HepG2 (cell line): ENCODE data around the gene LDAH. TPM values are rescaled to one million over a fixed set of nuclear protein-coding genes. Genes with fewer than 3 reads are reported as not detected.

Source experiments
- ATAC-seq: fragments of 200-7000 bp; cut with Tn5 transposase; 3 replicates; pipeline ENCODE4 v1.9.1; 2020; ENCODE audit warnings: mild to moderate bottlenecking, moderate library complexity
- BruUV-seq: library from RNA; stranded (reverse); fragments of 400-500 nt; replicated peaks from 2 replicates; lab custom pipeline; 2021; lab: Mats Ljungman, UMichigan
- CTCF ChIA-PET: fragments of 300-600 bp; formaldehyde crosslinking; extraction: SDS; loops from one replicate; lab custom pipeline; 2021; ENCODE audit warnings: low total read pairs, inconsistent platforms, low intra/inter-chr PET ratio; lab: Yijun Ruan, JAX
- POLR2A ChIA-PET: fragments of 350-600 bp; sonication (Branson Sonifier 250); formaldehyde crosslinking; loops from one replicate; lab custom pipeline; 2020; ENCODE audit warnings: antibody characterized with exemption, inconsistent platforms; lab: Yijun Ruan, JAX
- DNase-seq: peaks from one replicate; pipeline ENCODE4 v3.0.0-alpha.2; 2015; ENCODE audit warnings: low spot score
- FAIRE-seq: peaks from 3 replicates; lab custom pipeline; 2011; peaks lifted over from hg19 to GRCh38; lab: Jason Lieb, UNC
- H2AFZ ChIP-seq: one replicate; pipeline ENCODE4 v1.6.1; 2011; ENCODE audit warnings: low read length, inconsistent platforms
- H3K27ac ChIP-seq: fragments of 300-600 bp; 3 replicates; pipeline ENCODE4 v1.8.0; 2011; ENCODE audit warnings: mixed run types, mild to moderate bottlenecking, mixed read lengths, low read length, inconsistent platforms; ENCODE audit not compliant: insufficient read depth; ENCODE audit errors: extremely low read length
- H3K27me3 ChIP-seq, 2 experiments: fragments of 200-600 bp in 1 of 2; 2 replicates in 1 of 2; 3 replicates in 1 of 2; pipeline versions ENCODE4 v1.6.0 to v1.8.0; 2011; ENCODE audit warnings: low read length in 2 of 2, mild to moderate bottlenecking in 2 of 2, moderate library complexity in 2 of 2, inconsistent platforms in 1 of 2; ENCODE audit not compliant: insufficient read depth in 2 of 2, control insufficient read depth in 1 of 2
- H3K36me3 ChIP-seq, 2 experiments: fragments of 200-600 bp in 1 of 2; replicated peaks in 1 of 2; 2 replicates in 1 of 2; 3 replicates in 1 of 2; pipeline versions ENCODE4 v1.5.1 to v1.8.0; 2011; ENCODE audit warnings: low read length in 2 of 2, inconsistent platforms in 1 of 2; ENCODE audit not compliant: insufficient read depth in 2 of 2, control insufficient read depth in 1 of 2
- H3K4me1 ChIP-seq: 2 replicates; pipeline ENCODE4 v1.5.1; 2012; ENCODE audit warnings: low read length, inconsistent platforms; ENCODE audit not compliant: insufficient read depth
- H3K4me2 ChIP-seq: 2 replicates; pipeline ENCODE4 v1.6.0; 2011; ENCODE audit warnings: low read depth, low read length, inconsistent platforms
- H3K4me3 ChIP-seq, 3 experiments: fragments of 200-600 bp in 1 of 3; sonication (generic), shearing (Covaris generic) in 1 of 3; replicated peaks in 1 of 3; 2 replicates each; pipeline ENCODE4 v1.5.1; 2011 to 2016; ENCODE audit warnings: low read length in 3 of 3, inconsistent platforms in 2 of 3, low read depth in 2 of 3, mild to moderate bottlenecking in 2 of 3, control low read depth in 1 of 3, mixed read lengths in 1 of 3; ENCODE audit not compliant: insufficient read depth in 1 of 3
- H3K79me2 ChIP-seq: one replicate; pipeline ENCODE4 v1.6.1; 2011; ENCODE audit warnings: low read length, inconsistent platforms; ENCODE audit not compliant: insufficient read depth
- H3K9ac ChIP-seq: 2 replicates; pipeline ENCODE4 v1.6.0; 2011; ENCODE audit warnings: mild to moderate bottlenecking, low read depth, low read length, inconsistent platforms; ENCODE audit not compliant: insufficient read depth
- H3K9me3 ChIP-seq: 2 replicates; pipeline ENCODE4 v1.5.1; 2012; ENCODE audit warnings: mild to moderate bottlenecking, low read length
- H4K20me1 ChIP-seq: 2 replicates; pipeline ENCODE4 v1.6.0; 2011; ENCODE audit warnings: inconsistent platforms, mild to moderate bottlenecking, low read length, moderate library complexity; ENCODE audit not compliant: insufficient read depth
- ATM ChIP-seq: fragments of 450-650 bp; IDR thresholded peaks from 2 replicates; pipeline ENCODE4 v1.7.1; 2017; ENCODE audit warnings: mild to moderate bottlenecking, borderline replicate concordance
- KDM4B ChIP-seq: sonication (generic); formaldehyde crosslinking; IDR thresholded peaks from 2 replicates; pipeline ENCODE4 v1.4.0; 2020; ENCODE audit warnings: missing genetic modification reagents
- KLF15 ChIP-seq: sonication (generic); formaldehyde crosslinking; IDR thresholded peaks from 2 replicates; pipeline ENCODE4 v1.8.1; 2023; ENCODE audit warnings: borderline replicate concordance, mild to moderate bottlenecking, inconsistent platforms, missing genetic modification reagents, mixed read lengths
- MZF1 ChIP-seq: sonication (generic); formaldehyde crosslinking; IDR thresholded peaks from 2 replicates; pipeline ENCODE4 v1.8.1; 2023; ENCODE audit warnings: mild to moderate bottlenecking, missing genetic modification reagents, borderline replicate concordance
- NR2F2 ChIP-seq: IDR thresholded peaks from 2 replicates; pipeline ENCODE4 v1.6.1; 2012; ENCODE audit warnings: low read depth, inconsistent platforms, borderline replicate concordance
- NR3C1 ChIP-seq: sonication (generic); formaldehyde crosslinking; IDR thresholded peaks from 2 replicates; pipeline ENCODE4 v1.4.0; 2020; ENCODE audit warnings: missing genetic modification reagents
- PCBP1 ChIP-seq: fragments of 200-400 bp; formaldehyde crosslinking; IDR thresholded peaks from 2 replicates; pipeline ENCODE4 v1.6.1; 2017; ENCODE audit warnings: mild to moderate bottlenecking, low read depth, low read length, borderline replicate concordance
- REXO4 ChIP-seq: sonication (generic); formaldehyde crosslinking; IDR thresholded peaks from 2 replicates; pipeline ENCODE4 v1.8.0; 2022; ENCODE audit warnings: missing genetic modification reagents, mild to moderate bottlenecking, borderline replicate concordance
- RFX1 ChIP-seq: fragments of 450-650 bp; IDR thresholded peaks from 2 replicates; pipeline ENCODE4 v1.6.1; 2017
- RXRB ChIP-seq: IDR thresholded peaks from 2 replicates; pipeline ENCODE4 v1.6.1; 2016; ENCODE audit warnings: borderline replicate concordance, missing genetic modification reagents, missing compliant biosample characterization
- SKI ChIP-seq: fragments of 450-650 bp; IDR thresholded peaks from one replicate; pipeline ENCODE4 v1.6.1; 2018; ENCODE audit warnings: mild to moderate bottlenecking; ENCODE audit not compliant: partially characterized antibody
- ZNF329 ChIP-seq: sonication (generic); formaldehyde crosslinking; IDR thresholded peaks from 2 replicates; pipeline ENCODE4 v1.9.0; 2021; ENCODE audit warnings: low read depth, mild to moderate bottlenecking, missing genetic modification reagents
- ZNF335 ChIP-seq: sonication (generic); formaldehyde crosslinking; IDR thresholded peaks from 2 replicates; pipeline ENCODE4 v1.4.0; 2020; ENCODE audit warnings: missing genetic modification reagents
- ZNF788 ChIP-seq: sonication (generic); formaldehyde crosslinking; IDR thresholded peaks from 2 replicates; pipeline ENCODE4 v1.5.0; 2020; ENCODE audit warnings: mild to moderate bottlenecking, missing genetic modification reagents, borderline replicate concordance
- WGBS: methylation state at CpG from one replicate; pipeline ENCODE4 v1.1.6; 2017; ENCODE audit warnings: low lambda C conversion rate; 5-methylcytosine and 5-hydroxymethylcytosine counted together
- in situ Hi-C: cut with HindIII; loops from 2 replicates; pipeline ENCODE4 v1.10.0; 2017; ENCODE audit warnings: low pct_unique_long_range_greater_than_20kb; ENCODE audit not compliant: extremely low pct_ligation_motif_present
- intact Hi-C: fragments of 100-400 bp; cut with micrococcal nuclease; formaldehyde crosslinking; loops from one replicate; pipeline ENCODE4 v1.10.0; 2022; ENCODE audit not compliant: unreplicated experiment
- polyA plus RNA-seq, 8 experiments: library from polyadenylated mRNA; depleted of rRNA in 3 of 8; stranded (reverse) in 7 of 8; unstranded in 1 of 8; fragments of >200 nt; fragmentation: Illumina TruSeq in 4 of 8; extraction: Trizol in 4 of 8; gene quantifications; 2 replicates each; pipeline versions ENCODE4 v1.2.1 to v1.2.3, GENCODE V29; 2011 to 2016; ENCODE audit warnings: low read depth in 4 of 8, missing spikeins in 1 of 8, mixed read lengths in 1 of 8; ENCODE audit not compliant: insufficient read depth in 1 of 8
- total RNA-seq, 5 experiments: library from RNA; depleted of rRNA; stranded (reverse); fragments of >200 nt; fragmentation: Illumina TruSeq; extraction: Trizol; gene quantifications; 2 replicates each; pipeline ENCODE4 v1.2.3, GENCODE V29; 2016; ENCODE audit warnings: low read depth in 1 of 5
- TF ChIP-seq, protein P1 (sequence below): sonication (generic); formaldehyde crosslinking; IDR thresholded peaks from 2 replicates; pipeline ENCODE4 v1.9.0; 2021; ENCODE audit warnings: missing genetic modification reagents, mild to moderate bottlenecking, borderline replicate concordance
- TF ChIP-seq, protein P2 (sequence below): sonication (generic); formaldehyde crosslinking; IDR thresholded peaks from 2 replicates; pipeline ENCODE4 v1.8.0; 2022; ENCODE audit warnings: mild to moderate bottlenecking, missing genetic modification reagents, moderate library complexity
- TF ChIP-seq, protein P3 (sequence below): sonication (generic); formaldehyde crosslinking; IDR thresholded peaks from 2 replicates; pipeline ENCODE4 v1.4.0; 2020; ENCODE audit warnings: mild to moderate bottlenecking, low read depth, missing genetic modification reagents
- TF ChIP-seq, protein P4 (sequence below): sonication (generic); formaldehyde crosslinking; IDR thresholded peaks from 2 replicates; pipeline ENCODE4 v1.9.0; 2021; ENCODE audit warnings: missing genetic modification reagents, mild to moderate bottlenecking, borderline replicate concordance

The LDAH gene
- total and polyA plus RNA-seq, 2 of the 13 experiments (the other 11 are each of a cell fraction or from before 2014, with no cell fraction given), result 28.8 to 46.2 TPM

DNA sequence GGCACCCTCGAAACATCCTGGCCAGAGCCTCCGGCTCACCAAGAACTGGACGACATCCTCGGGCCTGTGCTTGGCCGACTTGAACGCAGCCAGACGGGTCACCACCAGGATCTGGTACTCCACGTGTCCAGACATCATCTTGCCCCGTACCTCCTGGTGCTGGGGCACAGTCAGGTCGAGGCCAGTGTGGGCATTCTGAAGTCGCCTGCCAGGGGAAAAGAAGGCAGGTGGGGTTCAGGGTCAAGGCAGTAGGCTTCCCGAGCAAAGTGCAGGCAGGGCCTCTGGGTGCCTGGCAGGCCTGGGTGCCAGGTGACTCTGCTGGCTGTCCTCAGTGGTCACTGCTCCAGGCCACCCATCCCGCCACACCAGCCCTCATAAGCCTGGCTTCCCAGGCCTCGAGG, 177.6 kb downstream of the LDAH start (continued):
- TF ChIP-seq, protein P1, sequence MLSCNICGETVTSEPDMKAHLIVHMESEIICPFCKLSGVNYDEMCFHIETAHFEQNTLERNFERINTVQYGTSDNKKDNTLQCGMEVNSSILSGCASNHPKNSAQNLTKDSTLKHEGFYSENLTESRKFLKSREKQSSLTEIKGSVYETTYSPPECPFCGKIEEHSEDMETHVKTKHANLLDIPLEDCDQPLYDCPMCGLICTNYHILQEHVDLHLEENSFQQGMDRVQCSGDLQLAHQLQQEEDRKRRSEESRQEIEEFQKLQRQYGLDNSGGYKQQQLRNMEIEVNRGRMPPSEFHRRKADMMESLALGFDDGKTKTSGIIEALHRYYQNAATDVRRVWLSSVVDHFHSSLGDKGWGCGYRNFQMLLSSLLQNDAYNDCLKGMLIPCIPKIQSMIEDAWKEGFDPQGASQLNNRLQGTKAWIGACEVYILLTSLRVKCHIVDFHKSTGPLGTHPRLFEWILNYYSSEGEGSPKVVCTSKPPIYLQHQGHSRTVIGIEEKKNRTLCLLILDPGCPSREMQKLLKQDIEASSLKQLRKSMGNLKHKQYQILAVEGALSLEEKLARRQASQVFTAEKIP (CRISPR knock-in tag), result no peak
- no peak for TF ChIP-seq SKI
- TF ChIP-seq KDM4B (CRISPR knock-in tag), result no peak
- no peak for TF ChIP-seq ZNF335 (CRISPR knock-in tag)

DNA sequence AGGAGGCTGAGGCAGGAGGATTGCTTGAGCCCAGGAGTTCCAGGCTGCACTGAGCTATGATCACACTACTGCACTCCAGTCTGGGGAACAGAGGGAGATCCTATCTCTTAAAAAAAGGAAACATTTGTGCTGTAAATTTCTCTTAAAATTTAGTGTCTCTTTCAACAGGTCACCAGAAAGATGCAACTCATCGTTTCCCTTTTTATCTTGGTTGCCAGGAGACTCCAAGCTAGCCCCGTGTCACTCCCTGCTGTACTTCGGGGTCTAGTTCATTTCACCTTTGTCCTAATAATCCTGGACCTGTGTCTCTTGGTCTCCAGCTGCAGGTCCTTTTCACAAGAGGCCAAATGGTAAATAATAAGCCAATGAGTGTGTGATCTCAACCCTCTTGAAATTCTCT, 179.1 kb downstream of the LDAH start:
- peaks cover 21% of the 10 kb centered on the region for H3K4me1 ChIP-seq
- DNase-seq, result no peak
- H2AFZ ChIP-seq, result no peak overlapping the region
- no peaks in the 10 kb centered on the region for H4K20me1 ChIP-seq
- H3K4me2 ChIP-seq, result no peak overlapping the region
- in situ Hi-C loops, result loop anchor here (5.0 kb wide), 1 partner anchor 247 kb away; no protein-coding TSS in a partner anchor
- no peak for ATAC-seq
- H3K4me3 ChIP-seq, result no peak overlapping the region
- no TSS peak for BruUV-seq
- no peak overlapping the region for H3K27ac ChIP-seq
- peaks cover 3% of the 10 kb centered on the region for H3K79me2 ChIP-seq
- H3K9ac ChIP-seq, result no peak overlapping the region
- no peaks in the 10 kb centered on the region for H3K27me3 ChIP-seq
- CTCF ChIA-PET, result no interaction called here
- FAIRE-seq, result no peak
- intact Hi-C loops, result loop anchor here (2.0 kb wide), 1 partner anchor 201 kb away; no protein-coding TSS in a partner anchor
- H3K36me3 ChIP-seq, result peaks cover 9 to 19% of the 10 kb centered on the region in 2 experiments
- POLR2A ChIA-PET, result interaction anchor here (0.9 to 3.4 kb wide), 3 partner anchors 196 to 265 kb away, joined by 4 to 30 read pairs (median 10); partner anchors contain the start of gene RHOB
- 72% methylated on average over 3 of the region's 3 CpGs for WGBS
- H3K9me3 ChIP-seq, result no peaks in the 10 kb centered on the region
- TF ChIP-seq RFX1 (no peak), KLF15 (no peak), MZF1 (no peak), RXRB (CRISPR knock-in tag) (no peak), PCBP1 (no peak), REXO4 (CRISPR knock-in tag) (no peak), ATM (no peak), NR2F2 (no peak), ZNF329 (CRISPR knock-in tag) (no peak), ZNF788 (no peak), NR3C1 (CRISPR knock-in tag) (no peak)
- TF ChIP-seq, protein P2, sequence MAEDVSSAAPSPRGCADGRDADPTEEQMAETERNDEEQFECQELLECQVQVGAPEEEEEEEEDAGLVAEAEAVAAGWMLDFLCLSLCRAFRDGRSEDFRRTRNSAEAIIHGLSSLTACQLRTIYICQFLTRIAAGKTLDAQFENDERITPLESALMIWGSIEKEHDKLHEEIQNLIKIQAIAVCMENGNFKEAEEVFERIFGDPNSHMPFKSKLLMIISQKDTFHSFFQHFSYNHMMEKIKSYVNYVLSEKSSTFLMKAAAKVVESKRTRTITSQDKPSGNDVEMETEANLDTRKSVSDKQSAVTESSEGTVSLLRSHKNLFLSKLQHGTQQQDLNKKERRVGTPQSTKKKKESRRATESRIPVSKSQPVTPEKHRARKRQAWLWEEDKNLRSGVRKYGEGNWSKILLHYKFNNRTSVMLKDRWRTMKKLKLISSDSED (CRISPR knock-in tag), result no peak
- TF ChIP-seq, protein P3, sequence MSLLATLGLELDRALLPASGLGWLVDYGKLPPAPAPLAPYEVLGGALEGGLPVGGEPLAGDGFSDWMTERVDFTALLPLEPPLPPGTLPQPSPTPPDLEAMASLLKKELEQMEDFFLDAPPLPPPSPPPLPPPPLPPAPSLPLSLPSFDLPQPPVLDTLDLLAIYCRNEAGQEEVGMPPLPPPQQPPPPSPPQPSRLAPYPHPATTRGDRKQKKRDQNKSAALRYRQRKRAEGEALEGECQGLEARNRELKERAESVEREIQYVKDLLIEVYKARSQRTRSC (CRISPR knock-in tag), result no peak
- TF ChIP-seq, protein P4, sequence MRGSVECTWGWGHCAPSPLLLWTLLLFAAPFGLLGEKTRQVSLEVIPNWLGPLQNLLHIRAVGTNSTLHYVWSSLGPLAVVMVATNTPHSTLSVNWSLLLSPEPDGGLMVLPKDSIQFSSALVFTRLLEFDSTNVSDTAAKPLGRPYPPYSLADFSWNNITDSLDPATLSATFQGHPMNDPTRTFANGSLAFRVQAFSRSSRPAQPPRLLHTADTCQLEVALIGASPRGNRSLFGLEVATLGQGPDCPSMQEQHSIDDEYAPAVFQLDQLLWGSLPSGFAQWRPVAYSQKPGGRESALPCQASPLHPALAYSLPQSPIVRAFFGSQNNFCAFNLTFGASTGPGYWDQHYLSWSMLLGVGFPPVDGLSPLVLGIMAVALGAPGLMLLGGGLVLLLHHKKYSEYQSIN (CRISPR knock-in tag), result no peak
